GM12801 (cell line): ENCODE measurements around the gene TMCO4.

Experiments used
- CTCF ChIP-seq: IDR thresholded peaks from one replicate; pipeline ENCODE4 v1.5.1; 2011; ENCODE audit warnings: control low read depth; ENCODE audit not compliant: insufficient read length; ENCODE audit errors: extremely low read depth

TMCO4 gene

DNA sequence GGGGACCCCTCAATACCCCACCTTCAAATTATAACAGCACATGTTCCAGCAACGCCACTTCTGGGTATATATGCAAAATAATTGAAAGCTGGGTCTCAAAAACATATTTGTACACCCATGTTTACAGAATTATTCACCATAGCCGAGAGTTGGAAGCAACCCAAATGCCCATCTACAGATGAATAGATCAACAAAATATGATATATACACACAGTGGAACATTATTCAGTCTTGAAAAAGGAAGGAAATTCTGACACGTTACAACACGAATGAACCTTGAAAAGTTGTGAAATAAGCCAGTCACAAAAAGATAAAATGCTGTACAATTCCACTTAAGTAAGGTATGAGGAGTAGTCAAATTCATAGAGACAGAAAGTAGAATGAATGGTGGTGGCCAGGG lies 5.1 kb downstream of the TMCO4 start:
- no peak for TF ChIP-seq CTCF

DNA sequence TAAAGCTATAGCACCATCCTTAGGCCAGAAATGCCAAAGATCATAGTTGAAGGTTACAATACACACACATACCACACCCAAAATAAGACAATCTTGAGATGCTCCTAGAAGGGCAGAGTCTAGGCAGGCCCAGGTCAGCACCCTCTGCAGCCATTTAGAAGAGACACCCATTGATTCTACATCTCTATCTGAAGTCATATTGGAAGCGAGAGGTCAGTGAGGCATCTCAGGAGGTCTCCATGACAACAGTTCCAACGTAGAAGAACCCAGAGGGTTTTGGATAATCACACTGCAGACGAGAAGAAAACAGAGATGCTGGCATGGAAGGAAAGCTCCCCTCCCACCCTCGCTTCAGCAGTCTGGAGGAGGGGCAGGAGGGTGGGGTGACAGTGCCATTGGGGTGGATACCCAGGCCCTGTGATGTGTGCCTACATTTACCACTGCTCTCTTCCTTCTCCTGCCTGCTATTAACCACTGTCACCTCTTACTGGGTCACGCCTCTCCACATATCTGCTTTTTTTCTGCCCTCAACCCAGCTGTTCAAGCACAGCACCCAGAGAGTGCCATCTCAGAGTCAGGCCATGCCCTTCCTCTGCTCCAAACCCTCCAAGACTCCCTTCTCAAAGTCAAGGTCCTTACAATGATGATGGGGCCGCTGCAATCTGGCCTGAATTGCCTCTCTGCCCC lies 6.2 kb downstream of the TMCO4 start:
- TF ChIP-seq CTCF = no peak

DNA sequence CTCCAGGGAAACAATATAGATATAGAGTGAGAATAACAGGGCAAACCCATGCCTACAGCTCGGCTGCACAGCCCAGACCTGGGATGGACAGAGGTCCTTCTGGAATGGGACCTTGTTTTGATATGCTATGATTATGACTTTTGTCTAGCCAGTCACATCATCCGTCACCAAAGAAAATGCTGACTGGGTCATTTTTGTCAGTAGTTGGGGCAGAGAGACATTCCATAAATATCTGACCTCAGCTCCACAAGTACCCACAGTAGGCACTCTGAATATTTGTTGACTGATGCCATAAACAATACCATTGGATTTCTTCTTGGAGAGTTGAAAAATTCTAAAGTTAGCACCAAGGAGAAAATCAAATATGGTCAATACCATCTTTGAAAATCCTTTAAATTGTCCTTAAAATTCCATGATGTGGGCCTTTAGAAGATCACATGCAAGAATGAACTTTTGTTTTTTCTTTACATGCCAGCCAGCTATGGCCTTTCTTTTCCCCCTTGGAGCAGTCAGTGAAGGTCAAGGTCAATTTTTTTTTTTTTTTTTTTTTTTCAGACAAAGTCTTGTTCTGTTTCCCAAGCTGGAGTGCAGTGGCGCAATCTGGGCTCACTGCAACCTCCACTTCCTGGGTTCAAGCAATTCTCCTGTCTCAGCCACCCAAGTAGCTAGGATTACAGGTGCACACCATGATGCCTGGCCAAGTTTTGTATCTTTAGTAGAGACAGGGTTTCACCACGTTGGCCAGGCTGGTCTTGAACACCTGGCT lies 7.3 kb downstream of the TMCO4 start:
- no peak for TF ChIP-seq CTCF

- TF ChIP-seq CTCF = no peak
These were observed 12.7 kb downstream of the TMCO4 start for GRCh38 chr1:19786988-19787423.

DNA sequence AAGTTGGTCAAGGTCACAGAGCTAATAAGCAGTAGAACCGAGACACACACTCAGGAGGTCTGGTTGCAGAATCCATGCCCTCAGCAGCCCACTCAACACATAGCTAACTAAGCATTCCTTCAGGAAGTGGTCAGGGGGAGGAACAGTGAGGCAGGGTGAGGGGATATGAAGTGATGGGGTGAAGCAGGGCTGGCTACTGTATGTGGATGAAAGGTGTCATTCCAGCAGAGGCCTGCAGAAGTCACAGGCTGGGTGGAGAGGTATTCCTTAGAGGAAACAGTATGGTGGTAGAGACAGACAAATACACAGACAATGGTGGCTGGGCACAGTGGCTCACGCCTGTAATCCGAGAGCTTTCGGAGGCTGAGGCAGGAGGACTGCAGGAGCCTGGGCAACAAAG lies 14.1 kb downstream of the TMCO4 start:
- no peak for TF ChIP-seq CTCF

GRCh38 chr1:19780267-19780877 lies 19.3 kb downstream of the TMCO4 start:
- no peak for TF ChIP-seq CTCF

- no peak for TF ChIP-seq CTCF
These were observed 22.8 kb downstream of the TMCO4 start for GRCh38 chr1:19776933-19777332.
